OCI-LY1 (cell line): ENCODE results near the gene SPIN2B.

ENCODE experiments used
- CTCF ChIP-seq: fragments of 200-600 bp; sonication (generic), shearing (Covaris generic); IDR thresholded peaks from 2 replicates; pipeline ENCODE4 v1.5.1; 2017; ENCODE audit warnings: mild to moderate bottlenecking, antibody characterized with exemption, low read length, moderate library complexity, mixed read lengths
- EZH2 ChIP-seq: fragments of 200-600 bp; sonication (generic), shearing (Covaris generic); IDR thresholded peaks from 2 replicates; pipeline ENCODE4 v1.8.0; 2017; ENCODE audit warnings: borderline replicate concordance, mixed run types, mild to moderate bottlenecking, antibody characterized with exemption, low read length, moderate library complexity, mixed read lengths

DNA sequence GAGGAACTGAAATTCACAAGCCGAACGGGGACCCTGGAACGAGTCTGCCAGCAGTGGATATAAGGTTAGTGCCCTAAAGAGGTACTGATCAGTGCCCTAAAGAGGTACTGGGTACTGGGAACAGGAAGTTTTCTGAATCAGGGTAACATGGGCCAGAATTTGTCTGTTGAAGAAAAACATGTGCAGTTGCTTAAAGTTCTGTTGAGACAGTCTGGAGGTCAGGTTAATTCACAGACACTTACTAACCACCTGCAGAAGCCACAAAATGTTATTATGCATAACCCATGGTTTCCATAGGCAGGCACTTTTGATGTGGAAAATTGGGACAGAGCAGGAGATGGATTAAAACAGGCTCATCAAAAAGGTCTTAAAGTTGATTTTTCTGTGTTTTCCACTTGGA, 17.9 kb downstream of the SPIN2B start:
- no peak for TF ChIP-seq CTCF
- TF ChIP-seq EZH2, result no peak
